HG02981 (cell line): ENCODE results near the gene CEP72.
"Not testable (repeated sequence)": the region's sequence is repeated elsewhere in the genome, so short reads cannot be mapped to it uniquely, and the experiment has no call there.

Experiments
- ATAC-seq: cut with Tn5 transposase; IDR thresholded peaks from one replicate; pipeline ENCODE4 v1.9.1; 2021; ENCODE audit warnings: mild to moderate bottlenecking, moderate library complexity; ENCODE audit not compliant: unreplicated experiment

Gene CEP72

DNA sequence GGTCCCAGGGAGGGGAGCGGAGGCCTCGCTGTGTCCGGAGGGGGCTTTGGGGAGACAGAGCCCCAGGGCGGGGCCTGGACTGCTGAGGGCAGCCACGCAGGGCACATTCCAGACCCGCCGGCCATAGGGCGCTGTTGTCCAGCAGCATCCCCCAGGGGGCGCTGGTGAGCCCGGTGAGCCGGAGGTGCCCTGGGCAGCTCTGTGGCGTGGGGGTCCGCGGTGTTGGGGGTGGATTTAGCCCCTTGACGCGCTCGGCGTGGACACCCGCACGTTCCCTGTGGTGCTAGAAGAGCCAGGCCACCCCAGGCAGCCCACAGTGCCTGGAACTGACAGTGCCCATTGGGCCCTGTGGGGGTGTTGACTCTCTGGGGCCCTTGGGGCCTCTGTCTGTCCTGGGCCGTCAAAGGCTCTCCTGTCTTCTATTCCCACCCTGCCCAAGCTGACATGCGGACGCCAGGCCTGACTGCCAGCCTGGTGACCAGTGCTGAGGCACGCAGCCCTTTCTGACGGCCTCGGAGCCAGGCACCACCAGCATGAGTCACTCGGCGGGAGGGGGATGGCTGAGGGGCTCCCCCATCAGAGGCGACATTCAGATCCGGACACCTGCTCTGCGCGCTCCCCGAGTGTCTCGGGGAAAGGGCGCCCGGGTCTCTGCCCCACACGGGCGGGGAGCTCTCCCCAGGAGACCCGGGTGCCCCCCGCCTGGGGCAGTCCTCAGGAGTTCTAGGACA lies 57.1 kb downstream of the CEP72 start:
- no peak for ATAC-seq

DNA sequence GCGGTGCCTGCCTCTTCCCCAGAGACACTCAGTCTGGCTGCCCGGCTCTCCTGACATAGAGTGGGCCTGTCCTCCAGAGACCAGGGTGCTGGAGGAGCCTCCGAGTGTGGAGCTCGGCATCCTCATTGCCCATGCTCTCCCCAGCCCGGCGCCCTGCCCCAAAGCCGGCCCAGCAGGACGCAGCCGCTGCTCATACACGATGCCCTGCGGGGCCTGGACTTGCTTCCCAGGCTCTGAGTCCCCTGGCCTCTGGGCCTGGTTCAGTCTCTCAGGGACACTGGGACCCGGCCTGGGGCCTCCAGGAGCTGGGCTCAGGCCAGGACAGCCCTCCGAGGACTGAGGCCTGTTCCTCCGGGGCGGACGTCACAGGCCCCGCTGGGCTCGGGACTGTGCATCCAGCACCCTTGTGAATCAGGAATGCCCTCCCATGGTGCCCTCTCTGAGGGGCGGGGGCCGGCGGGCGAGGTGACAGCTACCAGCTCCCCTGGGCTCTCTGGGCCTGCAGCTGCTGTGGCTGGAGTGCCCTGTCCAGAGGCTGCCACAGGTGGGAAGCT lies 57.8 kb downstream of the CEP72 start:
- no peak for ATAC-seq

DNA sequence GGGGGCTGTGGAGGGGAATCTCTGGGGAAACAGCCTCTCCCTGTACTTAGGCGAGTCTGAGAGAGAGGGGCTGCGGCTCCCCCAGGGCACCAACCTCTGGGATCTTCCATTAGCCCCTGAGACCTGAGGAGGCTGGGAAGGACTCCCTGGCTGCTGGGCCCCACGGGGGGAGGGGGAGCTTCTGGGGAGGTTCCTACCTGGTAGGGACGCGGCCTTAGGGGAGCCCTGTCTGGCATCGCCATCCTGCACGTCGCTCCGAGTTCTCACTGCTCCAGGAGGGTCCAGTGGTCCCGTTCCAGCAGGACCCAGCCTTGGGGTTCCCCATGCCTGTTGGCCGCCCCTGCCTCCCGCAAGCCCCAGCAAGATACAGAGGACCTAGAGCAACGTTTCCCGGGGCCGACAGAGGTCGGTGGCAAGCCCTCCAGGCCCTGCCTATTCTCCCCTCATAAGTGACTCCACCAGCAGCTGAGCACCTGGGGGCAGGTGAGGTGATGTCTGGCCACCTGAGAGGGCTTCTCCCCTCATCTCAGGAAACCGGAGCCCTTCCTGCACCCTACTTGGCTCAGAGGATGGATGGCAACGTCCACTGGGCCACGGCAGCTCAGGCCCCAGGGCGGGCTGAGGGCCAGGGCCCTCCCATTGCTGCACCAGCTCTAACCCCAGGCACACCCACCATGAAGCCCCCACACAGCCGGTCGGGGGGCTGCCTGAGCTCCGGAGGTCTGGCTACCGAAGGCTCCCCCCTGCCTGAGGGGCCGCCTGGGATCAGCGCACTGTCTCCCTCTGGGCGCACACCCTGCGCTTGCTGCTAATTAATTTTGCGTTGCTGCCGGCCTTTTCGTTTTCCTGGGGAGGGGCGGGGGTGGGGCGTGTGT lies 58.5 kb downstream of the CEP72 start:
- no peak for ATAC-seq

DNA sequence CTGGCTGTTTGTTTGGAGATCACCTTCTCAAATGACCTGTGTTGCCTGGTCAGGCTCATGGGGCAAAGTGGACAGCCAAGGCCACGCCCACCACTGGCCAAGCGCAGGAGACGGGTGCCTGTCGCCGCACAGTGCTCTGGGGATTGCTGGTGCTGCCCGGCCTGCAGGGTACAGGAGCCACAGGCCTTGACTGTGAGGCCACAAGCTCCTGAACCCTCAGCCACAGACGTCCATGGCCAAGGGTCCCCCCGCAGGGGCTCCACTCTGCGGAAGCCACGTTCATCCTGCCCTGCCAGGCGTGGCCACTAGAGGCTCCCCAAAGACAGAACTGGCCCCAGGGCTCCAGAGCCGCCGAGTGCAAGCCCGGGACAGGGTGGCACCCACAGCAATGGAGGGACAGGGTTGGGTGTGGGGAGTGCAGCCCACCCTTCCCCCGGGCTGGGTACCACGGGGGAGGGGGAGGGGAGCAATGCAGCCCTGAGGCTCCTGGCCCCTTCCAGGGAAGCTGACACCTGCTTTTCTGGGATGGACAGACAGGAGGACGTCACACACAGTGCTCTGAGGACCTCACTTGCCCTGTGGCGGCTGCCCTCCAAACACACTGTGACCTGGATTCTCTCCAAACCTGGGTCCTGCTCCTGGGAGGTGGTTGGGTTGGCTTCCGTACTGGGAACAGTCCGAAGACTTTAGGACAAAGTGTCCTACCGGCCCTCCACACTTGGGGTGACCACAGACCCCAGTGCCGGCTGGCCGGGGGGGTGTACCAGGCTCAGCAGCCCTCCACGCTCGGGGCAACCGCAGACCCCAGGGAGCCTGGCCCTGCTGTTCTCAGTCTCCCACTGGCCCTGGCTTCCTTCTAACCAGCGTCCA lies 59.6 kb downstream of the CEP72 start:
- peak; percentile 71 for ATAC-seq

DNA sequence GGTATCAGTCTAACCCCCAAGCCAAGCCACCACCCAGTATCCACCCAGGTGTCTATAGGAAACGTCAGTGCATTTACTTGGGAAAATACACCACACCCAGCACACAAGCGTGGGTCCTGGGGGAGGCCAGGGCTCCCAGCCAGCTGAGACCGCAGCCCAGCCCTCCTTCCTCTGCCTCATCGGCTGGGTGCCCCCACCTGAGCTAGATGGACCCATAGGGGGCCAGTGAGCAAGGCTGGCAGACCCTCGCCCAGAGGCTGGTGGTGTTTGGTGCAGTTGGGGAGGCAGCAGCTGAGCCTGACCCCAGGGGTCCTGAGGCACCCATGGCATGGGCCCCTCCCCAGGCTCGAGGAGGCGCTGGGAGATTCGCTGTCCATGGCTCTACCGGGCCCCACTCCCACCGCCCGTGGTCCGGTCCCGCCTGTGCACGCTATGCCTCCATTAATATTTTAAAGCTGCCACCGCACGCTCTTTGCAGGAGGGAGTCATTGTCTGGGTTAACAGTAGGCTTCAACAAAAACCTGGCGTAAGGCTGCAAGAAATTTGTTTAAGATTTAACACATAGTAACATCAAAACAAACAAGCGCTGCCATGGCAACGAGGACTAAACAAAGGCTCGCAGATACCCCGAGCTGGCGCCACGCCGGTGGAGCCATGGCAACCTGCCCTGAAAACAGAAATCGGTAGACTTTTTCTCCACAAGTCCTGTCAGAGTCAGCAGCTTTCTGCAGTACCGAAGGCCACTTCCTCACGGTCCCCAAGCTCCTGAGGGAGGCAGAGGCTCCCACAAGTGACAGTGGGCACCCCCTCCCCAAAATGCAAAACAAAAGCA lies 60.4 kb downstream of the CEP72 start:
- ATAC-seq = no peak

DNA sequence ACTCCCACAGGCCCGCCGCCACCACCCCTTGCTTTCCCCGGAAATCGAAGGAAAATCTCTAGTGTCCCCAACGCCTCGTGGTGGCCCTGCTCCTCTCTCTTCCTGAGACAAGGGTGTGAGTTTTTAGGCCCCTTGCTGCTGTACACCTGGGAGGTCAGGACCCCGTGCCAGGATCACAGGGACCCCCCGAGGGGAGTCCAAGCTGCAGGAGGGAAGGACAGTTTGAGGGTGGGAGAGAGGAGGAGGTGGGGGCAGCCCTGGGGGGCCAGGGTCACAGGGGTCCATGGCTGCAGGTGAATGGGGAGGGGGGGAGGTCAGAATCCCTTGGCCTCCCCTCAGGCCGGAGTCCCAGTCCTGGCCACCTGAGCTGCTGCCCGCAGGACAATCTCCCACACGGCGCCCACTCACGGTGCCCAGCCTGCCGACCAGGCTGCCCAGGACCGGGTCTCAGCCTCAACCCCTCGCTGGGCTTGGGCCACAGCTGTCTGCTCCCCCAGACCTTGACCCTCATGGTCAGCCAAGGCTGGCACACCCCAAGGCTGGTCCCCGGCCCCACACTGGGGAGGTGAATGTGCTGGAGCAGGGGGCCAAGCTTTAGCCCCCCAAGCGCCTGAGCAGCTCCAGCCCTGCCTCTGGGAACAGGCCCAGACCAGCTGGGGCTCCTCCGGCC lies 61.2 kb downstream of the CEP72 start:
- ATAC-seq = no peak

DNA sequence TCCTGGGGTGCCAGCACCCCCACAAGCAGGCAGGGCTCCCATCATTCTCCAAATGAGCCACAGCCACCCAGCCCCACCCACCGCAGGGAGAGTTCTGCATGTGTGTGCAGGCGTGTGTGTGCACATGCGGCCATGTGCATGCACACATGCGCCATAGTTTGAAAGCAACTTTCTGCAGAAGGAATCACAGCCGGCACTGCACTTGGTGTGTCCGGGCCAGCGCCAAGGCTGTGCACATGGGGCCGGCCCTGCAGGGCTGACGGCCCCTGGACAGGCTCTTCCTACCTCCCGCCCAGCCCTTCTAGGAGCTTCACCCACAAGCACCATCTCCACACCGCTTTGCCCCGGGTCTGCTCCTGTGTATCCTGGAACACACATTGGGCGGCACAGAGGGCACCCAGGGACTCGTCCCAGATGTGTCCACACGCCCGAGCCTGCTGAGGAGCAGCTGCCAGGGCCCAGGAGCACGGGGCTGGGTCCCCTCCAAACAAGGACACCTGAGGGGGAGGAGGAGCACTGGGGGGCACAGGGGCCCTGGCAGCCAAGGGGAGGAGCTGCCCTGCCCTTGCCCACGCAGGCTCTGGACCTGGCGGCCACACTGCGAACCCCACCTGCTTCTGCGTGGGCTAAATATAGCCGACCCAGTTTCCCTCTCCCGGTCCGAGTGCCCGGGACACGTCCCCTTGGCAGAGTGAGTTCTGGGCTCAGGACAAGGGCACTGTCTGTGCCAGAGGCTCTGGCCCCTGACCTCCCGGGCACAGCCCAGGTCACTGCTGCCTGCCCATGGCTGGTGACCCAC lies 61.9 kb downstream of the CEP72 start:
- ATAC-seq = no peak

DNA sequence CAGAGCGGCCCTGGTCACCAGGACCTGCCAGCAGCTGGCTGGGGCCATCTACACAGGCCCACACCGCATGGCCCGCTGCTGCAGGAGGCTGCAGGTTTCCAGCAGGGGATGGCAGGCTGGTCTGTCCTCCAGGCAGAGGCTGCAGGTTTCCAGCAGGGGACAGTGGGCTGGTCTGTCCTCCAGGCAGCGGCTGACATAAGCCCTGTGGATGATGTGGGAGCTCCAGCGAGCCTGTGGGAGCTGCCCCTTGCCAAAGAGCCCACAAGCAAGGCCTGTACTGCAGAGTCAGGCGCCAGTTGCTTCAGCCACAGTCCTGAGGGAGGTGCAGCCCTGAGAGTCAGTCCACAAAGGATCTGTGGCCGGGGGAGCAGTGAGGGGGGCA lies 62.5 kb downstream of the CEP72 start:
- ATAC-seq = no peak

DNA sequence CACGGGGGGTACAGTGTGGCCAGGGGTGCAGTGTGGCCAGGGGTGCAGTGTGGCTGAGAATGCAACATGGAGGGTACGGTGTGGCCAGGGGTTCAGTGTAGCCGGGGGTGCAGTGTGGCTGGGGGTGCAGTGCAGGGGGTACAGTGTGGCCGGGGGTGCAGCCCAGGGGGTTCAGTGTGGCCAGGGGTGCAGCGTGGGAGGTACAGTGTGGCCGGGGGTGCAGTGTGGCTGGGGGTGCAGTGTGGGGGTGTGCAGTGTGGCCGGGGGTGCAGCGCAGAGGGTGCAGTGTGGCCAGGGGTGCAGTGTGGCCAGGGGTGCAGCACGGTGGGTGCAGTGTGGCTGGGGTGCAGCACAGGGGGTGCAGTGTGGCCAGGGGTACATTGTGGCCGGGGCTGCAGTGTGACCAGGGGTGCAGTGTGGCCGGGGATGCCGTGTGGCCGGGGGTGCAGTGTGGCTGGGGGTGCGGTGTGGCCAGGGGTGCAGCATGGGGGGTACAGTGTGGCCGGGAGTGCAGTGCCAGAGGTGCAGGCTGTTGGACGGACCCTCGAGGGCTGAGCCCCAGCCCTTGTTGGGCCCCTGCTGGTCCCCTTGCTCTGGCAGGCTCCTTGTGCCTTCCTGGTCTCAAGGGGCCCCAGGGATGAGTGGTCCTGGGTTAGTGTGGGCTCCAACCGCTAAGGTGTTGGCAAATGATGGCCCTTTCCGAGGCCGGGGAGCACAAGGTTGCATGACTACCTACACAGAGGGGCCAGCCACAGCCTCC lies 63.2 kb downstream of the CEP72 start:
- no peak for ATAC-seq

DNA sequence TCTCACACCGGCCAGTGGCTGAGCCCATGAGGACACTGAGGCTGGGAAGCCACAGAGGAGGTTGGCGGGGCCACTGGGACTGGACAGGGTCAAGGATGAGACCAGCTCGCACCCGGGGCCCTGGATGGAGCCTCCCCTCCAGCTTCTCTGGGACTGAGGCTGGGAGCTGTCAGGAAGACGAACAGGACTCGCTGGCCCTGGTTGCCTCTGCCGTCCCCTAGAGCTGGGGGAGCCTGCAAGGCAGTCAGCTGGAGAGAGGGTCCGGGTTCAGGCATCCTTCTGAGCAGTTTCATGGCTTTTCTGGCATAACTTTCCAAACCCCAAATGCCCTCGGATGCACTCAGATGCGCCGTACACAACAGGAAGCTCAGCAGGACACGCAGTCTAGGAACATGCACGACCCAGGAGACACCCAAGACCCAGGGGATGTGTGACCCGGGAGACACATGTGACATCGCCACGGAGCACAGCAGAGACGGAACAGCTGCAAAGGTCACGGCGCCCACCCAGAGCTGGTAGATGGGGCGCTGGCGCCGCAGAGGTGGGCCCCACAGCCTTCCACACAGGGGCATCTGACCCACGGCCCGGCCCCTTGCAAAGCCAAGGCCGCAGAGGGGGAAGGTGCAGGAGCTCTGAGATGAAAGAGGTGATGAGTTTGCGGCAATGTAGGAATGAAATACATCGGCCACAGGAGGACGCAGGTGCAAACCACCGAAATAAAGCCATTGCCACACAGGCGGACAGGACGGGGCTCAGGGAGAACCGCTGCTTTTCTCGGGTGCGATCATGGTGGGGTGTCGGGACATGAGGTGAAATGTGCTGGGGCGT lies 63.9 kb downstream of the CEP72 start:
- ATAC-seq = no peak

DNA sequence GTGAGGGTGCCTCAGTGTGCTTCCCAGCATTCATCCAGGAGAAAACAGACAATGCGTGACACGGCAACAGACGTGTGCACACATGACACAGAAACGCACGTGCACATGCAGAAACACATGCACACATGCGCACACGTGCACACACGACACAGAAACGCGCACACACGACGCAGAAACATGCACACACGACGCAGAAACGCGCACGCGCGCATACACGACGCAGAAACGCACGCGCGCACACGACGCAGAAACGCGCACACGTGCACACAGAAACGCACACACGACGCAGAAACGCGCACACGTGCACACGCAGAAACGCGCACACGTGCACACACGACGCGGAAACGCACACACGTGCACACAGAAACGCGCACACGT lies 64.5 kb downstream of the CEP72 start:
- ATAC-seq = no peak

DNA sequence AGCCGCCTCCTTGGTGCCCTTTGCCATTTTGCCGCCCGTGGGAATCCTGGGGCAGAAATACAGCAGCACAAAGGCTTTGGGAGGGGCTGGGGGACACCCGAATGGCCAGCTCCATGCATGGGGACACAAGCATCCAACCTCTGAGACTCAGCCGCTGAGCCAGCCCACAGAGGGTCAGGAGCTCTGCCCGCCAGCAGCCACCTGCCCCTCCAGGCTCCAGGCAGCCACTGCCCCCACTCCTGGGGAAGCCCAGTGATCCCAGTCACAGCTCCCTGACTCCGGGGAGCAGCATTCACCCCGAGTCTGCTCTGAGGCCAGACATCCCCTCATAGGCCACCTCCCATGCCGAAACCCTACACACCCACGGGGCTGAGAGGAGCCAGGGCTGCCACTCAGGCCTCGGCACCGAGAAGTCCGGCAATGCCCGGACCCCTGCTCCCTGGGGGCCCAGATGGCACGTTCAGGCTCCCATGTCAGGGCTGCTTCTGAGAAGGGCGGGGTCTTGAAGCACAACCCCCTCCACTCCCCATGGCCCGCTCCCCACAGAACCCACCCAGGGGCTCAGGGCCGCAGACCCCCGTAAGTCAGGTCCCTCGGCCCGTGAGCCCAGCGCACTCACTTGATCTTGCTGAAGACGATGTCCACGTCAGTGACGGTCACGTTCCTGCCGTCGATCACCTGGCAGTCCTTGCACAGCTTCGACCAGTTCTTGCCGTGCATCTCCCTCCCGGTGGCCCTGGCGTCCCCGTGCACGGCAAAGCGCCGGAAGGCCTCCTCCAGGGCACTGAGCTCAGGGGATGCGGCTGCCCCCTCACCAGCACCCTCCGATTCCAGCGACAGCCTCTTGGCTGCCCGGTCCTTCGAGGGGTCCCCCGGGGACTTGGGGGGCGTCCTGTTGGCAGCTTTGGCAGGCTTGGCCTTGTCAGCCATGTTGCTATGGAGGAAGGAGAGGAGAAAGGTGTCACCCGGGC lies 65.3 kb downstream of the CEP72 start:
- no peak for ATAC-seq

DNA sequence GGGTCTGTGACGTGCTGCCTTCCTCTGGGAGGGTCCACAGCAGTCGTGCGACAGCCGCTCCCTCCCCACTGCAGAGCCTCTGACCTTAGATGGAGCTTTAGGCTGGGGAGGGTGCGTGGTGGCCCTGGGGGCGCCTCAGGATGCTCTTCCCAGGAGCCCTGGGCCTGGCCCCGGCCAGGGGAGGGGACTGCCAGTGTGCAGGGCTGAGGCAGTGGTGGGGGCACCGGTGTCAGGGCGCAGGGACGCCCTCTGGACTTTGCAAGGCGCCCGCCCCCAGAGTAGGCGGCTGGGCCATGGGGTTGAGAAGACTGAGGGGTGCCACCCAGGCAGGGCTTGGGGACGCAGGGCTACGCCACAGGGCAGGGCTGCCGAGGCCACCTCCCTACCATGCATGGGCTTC lies 66.4 kb downstream of the CEP72 start:
- not testable (repeated sequence) for ATAC-seq

DNA sequence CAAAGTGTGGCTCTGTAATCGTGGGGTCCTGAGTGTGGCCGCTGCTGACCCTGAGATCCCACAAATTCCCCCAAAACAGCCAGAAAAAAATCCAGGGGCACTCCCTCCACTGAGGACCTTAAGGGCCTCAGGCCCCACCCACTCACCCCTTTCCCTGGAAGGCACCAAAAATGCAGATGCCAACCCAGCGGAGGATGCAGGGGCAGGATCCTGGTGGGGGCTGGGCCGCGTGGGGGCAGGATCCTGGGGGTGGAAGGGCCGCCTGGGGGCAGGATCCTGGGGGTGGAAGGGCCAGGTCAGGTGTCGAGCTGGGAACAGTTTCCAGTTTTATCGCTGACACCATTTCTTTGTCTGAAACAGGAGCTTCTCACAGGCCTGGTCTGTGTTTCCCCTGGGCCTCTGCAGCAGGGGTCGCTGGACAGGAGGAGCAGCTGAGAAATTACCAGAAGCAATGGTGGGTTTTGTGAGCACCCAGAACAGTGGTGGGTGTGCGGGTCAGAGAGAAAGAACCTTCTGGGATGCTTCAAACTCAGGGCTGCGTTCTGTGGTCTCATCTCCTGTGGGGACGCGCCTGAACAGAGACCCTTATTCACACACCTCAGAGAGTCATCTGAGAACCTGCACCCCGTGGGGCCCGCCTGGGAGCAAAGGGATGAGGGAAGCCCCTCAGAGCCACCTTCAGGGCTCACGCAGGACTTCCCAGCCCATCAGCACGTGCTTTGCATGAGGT lies 67.2 kb downstream of the CEP72 start:
- ATAC-seq = not testable (repeated sequence)

DNA sequence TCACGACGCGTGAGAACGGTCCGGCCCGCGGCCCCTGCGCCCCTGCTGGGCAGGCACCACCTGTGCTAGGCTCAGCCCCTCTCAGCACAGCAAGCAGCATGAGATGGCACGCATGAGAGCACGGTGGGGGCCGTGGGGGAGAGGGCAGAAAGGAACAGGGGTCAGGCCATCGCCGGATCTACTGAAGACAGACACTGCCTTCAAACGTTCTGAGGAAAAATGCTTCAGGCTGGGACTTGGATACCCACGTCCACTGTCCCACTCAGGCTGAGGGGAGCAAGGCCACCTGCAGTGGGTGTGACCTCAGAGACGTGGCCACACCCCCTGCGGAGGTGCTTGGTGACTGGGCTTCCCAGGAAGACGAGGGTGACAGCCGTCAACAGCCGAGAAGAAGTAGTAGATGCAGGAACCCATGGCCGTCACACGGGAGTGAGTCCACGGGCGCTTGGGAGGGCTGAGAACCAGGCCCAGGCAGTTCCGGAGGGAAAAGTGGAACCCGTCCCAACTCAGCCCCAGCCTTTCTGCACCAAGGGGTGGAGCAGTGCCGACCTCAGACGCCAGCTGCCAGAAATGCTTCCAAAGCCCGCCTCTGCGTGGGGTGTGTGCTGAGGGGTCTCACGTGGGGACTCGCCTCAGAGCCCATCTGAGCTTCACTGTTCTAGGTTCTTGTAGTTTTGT lies 68.1 kb downstream of the CEP72 start:
- not testable (repeated sequence) for ATAC-seq
